ENCODE results near the gene ZFHX3. TPM values are rescaled to one million over a fixed set of nuclear protein-coding genes. Genes with fewer than 3 reads are reported as not detected.

ZFHX3 gene
- total RNA-seq, 4 donors from 2014 or later, result 9.1 to 34.0 (median 12.0) TPM

DNA sequence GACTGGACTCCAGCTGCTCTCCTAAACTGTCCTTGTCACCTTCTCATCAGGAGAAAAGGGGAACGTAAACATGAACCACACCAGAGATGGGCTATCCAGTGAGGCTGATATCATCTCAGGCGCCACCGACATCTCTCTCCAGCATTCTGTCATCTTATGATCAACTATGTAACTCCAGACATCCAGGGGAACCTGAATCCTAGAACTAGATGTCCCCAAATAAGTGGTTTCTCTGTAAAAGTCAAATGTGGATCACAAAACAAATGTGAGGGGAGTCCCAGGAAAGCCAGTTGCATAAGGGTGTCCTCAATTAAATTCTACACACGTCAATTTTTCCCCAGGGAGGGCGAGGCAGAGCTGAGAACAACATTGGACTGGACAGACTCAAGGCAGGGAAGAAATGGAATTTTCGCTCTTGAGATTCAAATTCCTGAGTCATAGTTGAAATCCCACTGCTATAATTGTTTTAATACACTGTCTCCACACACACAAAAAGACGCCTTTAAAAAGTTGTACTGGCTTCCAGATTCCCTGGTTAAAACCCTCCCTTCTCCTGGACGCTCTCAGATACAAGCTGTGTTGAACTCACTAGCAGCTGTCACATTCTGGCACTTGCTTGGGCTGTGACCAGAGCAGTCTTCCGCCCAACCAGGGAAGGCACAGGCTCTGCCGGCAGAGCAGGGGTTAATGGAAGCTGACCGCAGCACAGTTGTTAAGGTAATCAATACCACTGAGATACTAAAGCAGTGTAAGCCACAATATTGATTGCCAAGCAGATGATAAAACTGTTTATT is 62.6 kb downstream of the ZFHX3 start:
- H3K27ac ChIP-seq, result peak overlapping the region; percentile 63 to 67
- peak; percentile 63 to 65 for DNase-seq
- no peaks in the 10 kb centered on the region for H3K36me3 ChIP-seq
- intact Hi-C loops (cut with DNase I; ENCODE audit: low total_unique reads), result no loop called here
- H3K4me1 ChIP-seq, result peaks cover 4 to 27% of the 10 kb centered on the region in 2 donors
- TF ChIP-seq POLR2A (IDR thresholded peaks at IDR 0.05), result no peak
- TF ChIP-seq, protein P1, sequence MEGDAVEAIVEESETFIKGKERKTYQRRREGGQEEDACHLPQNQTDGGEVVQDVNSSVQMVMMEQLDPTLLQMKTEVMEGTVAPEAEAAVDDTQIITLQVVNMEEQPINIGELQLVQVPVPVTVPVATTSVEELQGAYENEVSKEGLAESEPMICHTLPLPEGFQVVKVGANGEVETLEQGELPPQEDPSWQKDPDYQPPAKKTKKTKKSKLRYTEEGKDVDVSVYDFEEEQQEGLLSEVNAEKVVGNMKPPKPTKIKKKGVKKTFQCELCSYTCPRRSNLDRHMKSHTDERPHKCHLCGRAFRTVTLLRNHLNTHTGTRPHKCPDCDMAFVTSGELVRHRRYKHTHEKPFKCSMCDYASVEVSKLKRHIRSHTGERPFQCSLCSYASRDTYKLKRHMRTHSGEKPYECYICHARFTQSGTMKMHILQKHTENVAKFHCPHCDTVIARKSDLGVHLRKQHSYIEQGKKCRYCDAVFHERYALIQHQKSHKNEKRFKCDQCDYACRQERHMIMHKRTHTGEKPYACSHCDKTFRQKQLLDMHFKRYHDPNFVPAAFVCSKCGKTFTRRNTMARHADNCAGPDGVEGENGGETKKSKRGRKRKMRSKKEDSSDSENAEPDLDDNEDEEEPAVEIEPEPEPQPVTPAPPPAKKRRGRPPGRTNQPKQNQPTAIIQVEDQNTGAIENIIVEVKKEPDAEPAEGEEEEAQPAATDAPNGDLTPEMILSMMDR (IDR thresholded peaks at IDR 0.05), result no peak
- no peaks in the 10 kb centered on the region for H3K27me3 ChIP-seq
- no peak overlapping the region for H3K4me3 ChIP-seq
- H3K9me3 ChIP-seq, result no peaks in the 10 kb centered on the region

DNA sequence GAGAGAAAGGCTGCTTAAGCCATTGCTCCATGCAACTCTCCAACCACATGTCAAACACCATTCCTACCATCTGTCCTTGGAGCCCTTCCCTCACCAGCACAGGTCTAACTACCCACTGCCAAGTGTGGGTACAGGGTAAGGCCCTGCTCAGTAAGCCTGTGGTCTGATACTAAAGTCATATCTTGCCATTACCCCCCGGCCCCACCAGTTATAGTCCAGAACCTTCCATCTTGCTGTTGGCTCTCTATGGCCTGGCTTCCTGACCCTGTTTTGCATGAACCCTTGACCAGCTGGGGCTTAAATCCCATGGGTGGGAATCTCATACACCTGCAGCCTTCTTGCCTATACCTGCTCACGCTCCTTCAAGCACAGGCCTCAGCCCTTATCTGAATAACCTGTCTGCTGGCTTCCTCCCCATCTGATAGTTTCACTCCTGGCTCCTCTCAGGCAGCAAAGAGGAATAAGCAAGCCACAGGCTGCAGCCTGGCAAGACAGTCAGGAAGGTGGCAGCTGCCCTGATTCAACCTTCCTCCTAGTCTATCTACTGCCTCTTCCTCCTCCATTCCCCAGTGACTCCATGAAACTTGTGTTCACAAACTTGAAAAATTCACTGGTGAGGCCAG is 64.1 kb downstream of the ZFHX3 start:
- H3K4me3 ChIP-seq, result no peak overlapping the region
- no peaks in the 10 kb centered on the region for H3K27me3 ChIP-seq
- peaks cover 2 to 23% of the 10 kb centered on the region in 2 donors for H3K4me1 ChIP-seq
- no peak for DNase-seq
- H3K36me3 ChIP-seq, result no peaks in the 10 kb centered on the region
- H3K27ac ChIP-seq, result no peak overlapping the region
- intact Hi-C loops (cut with DNase I; ENCODE audit: low total_unique reads), result no loop called here
- TF ChIP-seq, protein P1 (IDR thresholded peaks at IDR 0.05), result no peak
- TF ChIP-seq POLR2A (IDR thresholded peaks at IDR 0.05), result no peak
- no peaks in the 10 kb centered on the region for H3K9me3 ChIP-seq

DNA sequence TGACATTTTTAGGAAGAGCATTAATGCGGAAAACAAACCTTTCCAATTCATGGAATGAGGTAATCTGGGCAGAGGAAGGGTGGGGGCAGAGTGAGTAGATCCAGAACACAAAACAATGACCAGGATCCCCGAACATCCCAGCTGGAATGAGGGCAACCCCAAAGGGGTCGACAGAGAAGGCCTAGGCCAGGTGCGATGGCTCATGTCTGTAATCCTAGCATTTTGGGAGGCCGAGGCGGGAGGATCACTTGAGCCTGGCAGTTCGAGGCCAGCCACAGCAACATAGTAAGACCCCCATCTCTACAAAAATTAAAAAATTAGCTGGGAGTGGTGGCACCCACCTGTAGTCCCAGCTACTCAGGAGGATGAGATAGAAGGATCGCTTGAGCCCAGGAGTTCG is 64.7 kb downstream of the ZFHX3 start:
- Histone ChIP-seq H3K27me3 (no peaks in the 10 kb centered on the region), H3K36me3 (no peaks in the 10 kb centered on the region), H3K4me1 (peaks cover 0 to 17% of the 10 kb centered on the region in 2 donors), H3K9me3 (no peaks in the 10 kb centered on the region), H3K27ac (no peak overlapping the region), H3K4me3 (no peak overlapping the region)
- intact Hi-C loops (cut with DNase I; ENCODE audit: low total_unique reads), result no loop called here
- TF ChIP-seq, protein P1 (IDR thresholded peaks at IDR 0.05), result no peak
- TF ChIP-seq POLR2A (IDR thresholded peaks at IDR 0.05), result no peak
- no peak for DNase-seq

DNA sequence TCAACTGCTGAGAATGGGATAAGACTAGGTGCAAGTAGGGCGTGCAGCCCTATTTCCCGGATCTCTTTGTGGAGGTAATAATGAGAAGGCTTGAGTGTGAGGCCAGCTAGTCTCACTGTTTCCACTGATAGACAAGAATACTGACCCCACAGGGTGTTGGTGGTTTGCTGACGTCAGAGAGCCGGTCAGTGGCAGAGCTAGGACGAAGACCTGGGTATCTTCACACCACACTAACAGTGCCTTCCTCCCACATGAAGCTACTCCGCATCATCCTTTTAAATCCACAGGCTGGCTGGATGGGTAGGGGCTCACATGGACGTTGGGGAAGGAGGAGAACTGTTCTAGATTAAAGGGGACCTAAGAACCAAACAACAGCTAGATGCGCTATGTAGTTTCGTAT is 68.0 kb downstream of the ZFHX3 start:
- no peaks in the 10 kb centered on the region for H3K9me3 ChIP-seq
- H3K4me3 ChIP-seq, result no peak overlapping the region
- TF ChIP-seq POLR2A (IDR thresholded peaks at IDR 0.05), result no peak
- TF ChIP-seq, protein P1 (IDR thresholded peaks at IDR 0.05), result no peak
- H3K27ac ChIP-seq, result no peak overlapping the region
- no peaks in the 10 kb centered on the region for H3K4me1 ChIP-seq
- no peaks in the 10 kb centered on the region for H3K27me3 ChIP-seq
- intact Hi-C loops (cut with DNase I; ENCODE audit: low total_unique reads), result no loop called here
- DNase-seq, result no peak
- no peaks in the 10 kb centered on the region for H3K36me3 ChIP-seq

DNA sequence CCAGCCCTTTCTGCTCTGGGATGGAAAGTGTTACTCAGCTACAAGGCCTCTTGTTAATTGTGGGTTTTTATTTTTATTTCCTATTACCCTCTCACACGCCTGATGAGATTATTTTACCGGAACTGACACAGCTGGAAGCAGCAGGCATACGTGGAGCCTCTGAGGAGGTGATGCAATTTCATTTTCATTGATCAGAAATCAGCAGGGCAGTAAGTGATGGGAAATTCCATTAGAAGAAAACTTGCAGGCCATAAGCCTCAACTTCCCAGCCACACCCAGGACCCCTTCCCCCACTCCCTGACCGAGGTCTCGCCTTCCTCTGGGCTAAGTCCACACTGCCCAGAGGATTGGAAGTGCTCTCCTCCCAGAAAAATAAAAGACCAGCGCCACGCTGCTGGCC is 69.7 kb downstream of the ZFHX3 start:
- Histone ChIP-seq H3K36me3 (no peaks in the 10 kb centered on the region), H3K27ac (no peak overlapping the region), H3K4me1 (no peaks in the 10 kb centered on the region), H3K4me3 (no peak overlapping the region), H3K9me3 (no peaks in the 10 kb centered on the region), H3K27me3 (no peaks in the 10 kb centered on the region)
- TF ChIP-seq, protein P1 (IDR thresholded peaks at IDR 0.05), result no peak
- DNase-seq, result no peak
- intact Hi-C loops (cut with DNase I; ENCODE audit: low total_unique reads), result no loop called here

All from uterus (tissue), 4 donors.